MM.1S (cell line): ENCODE data around the gene ANKS1B.

Source experiments
- EZH2 ChIP-seq: fragments of 300-600 bp; sonication (generic); optimal IDR thresholded peaks from 2 replicates; pipeline ENCODE3; 2017; ENCODE audit warnings: low read depth, mild to moderate bottlenecking, antibody characterized with exemption, low read length, mixed read lengths
- TF ChIP-seq, protein P1 (sequence below): fragments of 300-600 bp; sonication (generic); IDR thresholded peaks from 2 replicates; pipeline ENCODE4 v1.5.1; 2016; ENCODE audit warnings: antibody characterized with exemption, low read length, mixed read lengths

DNA sequence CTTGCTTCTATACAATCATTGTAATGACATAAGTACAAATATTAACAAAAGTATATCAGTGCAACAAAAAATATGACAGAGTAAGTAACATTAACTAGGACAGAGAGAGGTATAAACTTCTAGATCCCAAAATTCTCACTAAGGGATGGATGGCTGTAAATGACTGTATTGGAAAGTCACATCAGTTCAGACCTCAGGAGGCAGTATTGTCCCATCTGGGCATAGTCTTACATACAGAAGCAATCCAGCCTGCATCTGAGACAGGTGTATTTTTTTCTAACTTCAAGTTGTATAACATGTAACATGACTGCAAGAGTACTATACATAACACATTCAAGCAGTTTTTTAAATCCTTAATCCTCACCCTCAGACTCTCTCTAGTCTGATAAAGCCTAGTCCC, 238.2 kb downstream of the ANKS1B start:
- TF ChIP-seq, protein P1, sequence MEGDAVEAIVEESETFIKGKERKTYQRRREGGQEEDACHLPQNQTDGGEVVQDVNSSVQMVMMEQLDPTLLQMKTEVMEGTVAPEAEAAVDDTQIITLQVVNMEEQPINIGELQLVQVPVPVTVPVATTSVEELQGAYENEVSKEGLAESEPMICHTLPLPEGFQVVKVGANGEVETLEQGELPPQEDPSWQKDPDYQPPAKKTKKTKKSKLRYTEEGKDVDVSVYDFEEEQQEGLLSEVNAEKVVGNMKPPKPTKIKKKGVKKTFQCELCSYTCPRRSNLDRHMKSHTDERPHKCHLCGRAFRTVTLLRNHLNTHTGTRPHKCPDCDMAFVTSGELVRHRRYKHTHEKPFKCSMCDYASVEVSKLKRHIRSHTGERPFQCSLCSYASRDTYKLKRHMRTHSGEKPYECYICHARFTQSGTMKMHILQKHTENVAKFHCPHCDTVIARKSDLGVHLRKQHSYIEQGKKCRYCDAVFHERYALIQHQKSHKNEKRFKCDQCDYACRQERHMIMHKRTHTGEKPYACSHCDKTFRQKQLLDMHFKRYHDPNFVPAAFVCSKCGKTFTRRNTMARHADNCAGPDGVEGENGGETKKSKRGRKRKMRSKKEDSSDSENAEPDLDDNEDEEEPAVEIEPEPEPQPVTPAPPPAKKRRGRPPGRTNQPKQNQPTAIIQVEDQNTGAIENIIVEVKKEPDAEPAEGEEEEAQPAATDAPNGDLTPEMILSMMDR: no peak
- no peak for TF ChIP-seq EZH2
